GM19467 (cell line): ENCODE measurements around the gene CEP76.

Experiments
- ATAC-seq: cut with Tn5 transposase; IDR thresholded peaks from one replicate; pipeline ENCODE4 v1.9.1; 2021; ENCODE audit warnings: mild to moderate bottlenecking, moderate library complexity; ENCODE audit not compliant: unreplicated experiment

The CEP76 gene

DNA sequence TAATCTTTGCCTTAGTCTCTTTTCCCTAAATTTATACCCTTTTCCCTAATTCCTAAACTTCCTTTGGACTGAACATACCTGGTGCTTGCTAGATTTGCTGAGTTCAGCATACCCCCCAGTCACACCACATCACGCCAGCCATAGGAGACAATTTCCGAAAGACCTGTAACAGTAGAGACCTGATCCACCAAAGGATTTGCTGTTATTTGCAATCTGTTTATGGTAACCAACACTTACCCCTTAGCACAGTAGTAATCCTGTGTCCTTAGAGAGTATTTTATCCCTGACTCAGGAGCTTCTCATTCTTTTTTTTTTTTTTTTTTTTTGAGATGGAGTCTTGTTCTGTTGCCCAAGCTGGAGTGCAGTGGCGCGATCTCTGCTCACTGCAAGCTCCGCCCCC lies 8.9 kb upstream of the CEP76 start:
- no peak for ATAC-seq

GRCh38 chr18:12703664-12704063 lies 1.1 kb upstream of the CEP76 start:
- no peak for ATAC-seq

DNA sequence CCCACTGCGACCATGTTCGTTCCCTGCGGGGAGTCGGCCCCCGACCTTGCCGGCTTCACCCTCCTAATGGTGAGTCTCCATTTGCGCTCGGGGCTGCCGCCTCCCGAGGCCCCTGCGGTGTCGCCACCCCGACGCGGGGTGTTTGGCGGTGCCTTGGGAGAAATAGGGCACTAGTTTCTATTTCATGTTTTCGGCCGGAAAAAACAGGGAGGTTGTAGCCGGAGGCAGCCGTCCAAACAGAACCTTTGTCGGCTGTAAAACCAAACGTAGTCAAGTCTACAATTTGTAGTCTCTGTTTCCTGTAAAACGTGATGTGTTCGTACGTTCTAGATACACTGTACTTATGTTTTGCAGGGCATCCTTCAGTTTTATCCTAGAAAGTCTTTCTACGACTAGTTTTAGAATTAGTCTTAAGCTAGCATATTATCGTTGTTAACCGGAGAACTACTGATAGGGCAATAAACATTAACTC lies 609 bp upstream of the CEP76 start:
- peak; percentile 1 for ATAC-seq

DNA sequence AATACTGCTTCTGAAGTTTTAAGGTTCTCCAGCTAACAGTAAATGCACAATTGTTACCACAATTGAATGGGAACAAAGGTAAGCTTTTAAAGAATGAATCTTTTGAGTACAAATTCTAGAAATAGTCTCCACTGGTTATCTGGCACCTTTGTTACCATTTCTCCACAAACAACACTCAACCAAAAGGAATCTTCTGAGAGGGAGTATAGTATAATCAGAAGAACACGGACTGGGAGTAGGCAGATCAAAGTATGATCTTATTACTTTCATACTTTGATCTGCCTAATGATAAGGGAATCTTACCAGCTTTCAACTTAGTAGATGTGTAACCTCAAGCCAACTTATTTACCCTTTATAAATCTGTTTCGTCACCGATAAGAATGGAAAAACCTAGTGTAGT lies 1.4 kb downstream of the CEP76 start:
- ATAC-seq = no peak

- no peak for ATAC-seq
These were observed 2.8 kb downstream of the CEP76 start for GRCh38 chr18:12699747-12700146.

DNA sequence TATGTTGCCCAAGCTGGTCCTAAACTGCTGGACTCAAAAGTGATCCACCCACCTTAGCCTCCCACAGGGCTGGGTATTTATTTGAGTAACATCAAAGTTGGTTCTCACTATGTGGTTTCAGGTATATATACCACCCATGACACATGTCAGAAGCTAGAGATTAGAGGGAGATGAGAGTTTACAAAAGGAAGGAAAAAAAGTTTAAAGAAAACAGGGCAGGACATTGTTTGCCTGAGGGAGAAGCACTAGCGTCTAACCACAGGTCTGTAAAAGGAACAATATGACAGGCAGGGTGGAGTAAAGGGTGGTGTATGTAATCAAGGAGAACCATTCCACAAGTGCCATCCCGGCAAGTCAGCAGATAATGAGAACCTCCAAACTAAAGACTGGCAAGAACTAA lies 8.5 kb downstream of the CEP76 start:
- ATAC-seq = no peak

- ATAC-seq = no peak
These were observed 10.3 kb downstream of the CEP76 start for GRCh38 chr18:12692206-12692605.

- no peak for ATAC-seq
These were observed 13.2 kb downstream of the CEP76 start for GRCh38 chr18:12689256-12689850.

GRCh38 chr18:12686100-12686499 lies 16.4 kb downstream of the CEP76 start:
- ATAC-seq = no peak

- ATAC-seq = no peak
These were observed 23.2 kb downstream of the CEP76 start for GRCh38 chr18:12679183-12679786.

- ATAC-seq = no peak
These were observed 34.5 kb downstream of the CEP76 start for GRCh38 chr18:12668041-12668440.

- no peak for ATAC-seq
These were observed 42.5 kb downstream of the CEP76 start for GRCh38 chr18:12659904-12660605.

DNA sequence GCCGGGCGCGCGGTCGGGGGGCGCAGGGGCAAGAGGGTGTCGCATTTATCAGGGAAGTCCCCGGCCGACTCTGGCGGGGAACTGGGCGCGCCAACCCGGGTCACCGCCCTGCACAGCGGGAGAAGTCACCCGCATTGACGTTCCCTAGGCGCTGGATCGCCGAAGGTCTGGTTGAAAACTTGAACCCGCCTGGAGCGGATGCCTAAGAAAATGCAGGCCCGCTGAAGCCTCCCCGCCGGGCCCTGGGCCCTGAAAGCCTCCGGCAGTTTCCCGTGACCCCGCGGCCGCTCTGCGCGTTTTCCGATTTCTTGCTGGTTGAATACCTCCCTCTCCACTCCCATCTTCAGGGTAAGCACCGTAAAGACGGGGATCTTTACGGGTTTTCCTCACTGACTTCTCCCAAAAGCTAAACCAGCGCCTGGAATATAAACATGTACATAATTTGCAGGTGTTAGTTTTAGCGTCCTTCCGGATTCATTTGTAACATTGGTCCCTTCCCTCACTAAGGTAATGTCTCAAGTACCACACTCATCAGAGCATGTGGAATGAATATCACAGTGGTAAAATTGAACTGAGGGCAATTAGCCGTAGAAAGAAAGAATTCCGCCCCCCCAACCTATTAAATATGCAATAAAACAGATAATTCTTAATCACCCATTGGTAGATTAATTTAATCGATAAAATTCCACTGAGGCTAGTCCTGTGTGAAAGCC lies 43.9 kb downstream of the CEP76 start:
- no peak for ATAC-seq

GRCh38 chr18:12657684-12658425 lies 44.7 kb downstream of the CEP76 start, which contains the start of gene SPIRE1:
SPIRE1 (minus strand) TSS chr18:12658107; CDS start chr18:12657866, 241 bp downstream.
- ATAC-seq = no peak

GRCh38 chr18:12656938-12657683 lies 45.4 kb downstream of the CEP76 start:
- ATAC-seq = no peak

DNA sequence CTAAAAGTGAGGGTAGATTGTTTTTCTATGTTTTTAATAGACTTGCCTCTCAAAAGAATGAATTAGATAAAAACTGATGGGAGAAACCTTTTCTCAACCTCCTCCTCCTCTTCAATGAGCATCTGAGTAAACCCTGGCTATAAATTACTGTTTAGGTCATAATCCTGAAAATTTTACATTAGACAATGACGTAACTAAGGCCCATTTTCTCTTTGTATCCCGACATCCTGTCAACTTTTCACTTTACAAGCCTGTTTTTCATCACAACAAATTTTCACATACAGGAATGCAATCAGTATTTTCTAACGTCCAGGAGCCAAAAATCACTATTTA lies 46.0 kb downstream of the CEP76 start:
- no peak for ATAC-seq

DNA sequence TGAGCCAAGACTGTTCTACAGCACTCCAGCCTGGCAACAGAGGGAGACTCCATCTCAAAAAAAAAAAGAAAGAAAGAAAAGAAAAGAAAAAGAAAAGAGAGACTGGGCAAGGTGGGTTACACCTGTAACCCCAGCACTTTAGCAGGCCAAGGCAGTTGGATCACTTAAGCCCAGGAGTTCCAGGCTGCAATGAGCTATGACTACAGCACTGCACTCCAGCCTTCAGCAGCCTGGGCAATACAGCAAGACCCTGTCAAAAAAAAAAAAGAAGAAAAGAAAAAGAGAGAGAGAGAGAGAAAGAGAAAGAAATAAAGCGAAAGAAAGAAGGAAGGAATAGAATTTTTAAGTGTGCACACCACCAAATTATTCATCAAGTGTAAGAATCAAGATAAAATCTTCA lies 47.6 kb downstream of the CEP76 start:
- no peak for ATAC-seq

DNA sequence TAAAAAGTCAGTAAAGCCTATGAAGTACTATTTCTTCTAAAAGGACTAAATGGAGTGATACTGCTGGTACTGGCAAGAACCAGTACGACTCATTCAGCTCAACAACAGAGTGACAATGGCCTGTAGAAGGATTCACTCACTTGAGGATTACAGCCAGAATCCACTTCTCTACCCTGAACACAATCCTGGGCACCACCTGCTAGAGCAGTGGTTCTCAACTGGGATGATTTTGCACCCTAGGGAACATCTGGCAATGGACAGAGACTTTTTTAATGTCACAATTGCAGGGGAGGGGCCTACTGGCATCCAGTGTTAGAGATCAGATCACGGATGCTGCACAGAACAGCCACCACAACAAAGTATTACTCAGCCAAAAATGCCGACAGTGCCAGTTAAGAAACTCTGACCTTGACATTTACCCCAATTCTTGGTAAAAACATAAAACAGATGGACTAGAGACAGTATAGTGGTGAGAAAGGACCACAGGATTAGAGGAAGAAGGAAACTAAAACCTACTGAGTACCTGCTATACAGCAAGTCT lies 49.6 kb downstream of the CEP76 start:
- ATAC-seq = no peak

- ATAC-seq = no peak
These were observed 50.9 kb downstream of the CEP76 start for GRCh38 chr18:12651651-12652050.

- no peak for ATAC-seq
These were observed 54.8 kb downstream of the CEP76 start for GRCh38 chr18:12647773-12648172.
